ENCODE measurements around the gene PLEKHA5.
"Not testable (repeated sequence)": the region's sequence is repeated elsewhere in the genome, so short reads cannot be mapped to it uniquely, and the experiment has no call there.

PLEKHA5 gene, protein sequence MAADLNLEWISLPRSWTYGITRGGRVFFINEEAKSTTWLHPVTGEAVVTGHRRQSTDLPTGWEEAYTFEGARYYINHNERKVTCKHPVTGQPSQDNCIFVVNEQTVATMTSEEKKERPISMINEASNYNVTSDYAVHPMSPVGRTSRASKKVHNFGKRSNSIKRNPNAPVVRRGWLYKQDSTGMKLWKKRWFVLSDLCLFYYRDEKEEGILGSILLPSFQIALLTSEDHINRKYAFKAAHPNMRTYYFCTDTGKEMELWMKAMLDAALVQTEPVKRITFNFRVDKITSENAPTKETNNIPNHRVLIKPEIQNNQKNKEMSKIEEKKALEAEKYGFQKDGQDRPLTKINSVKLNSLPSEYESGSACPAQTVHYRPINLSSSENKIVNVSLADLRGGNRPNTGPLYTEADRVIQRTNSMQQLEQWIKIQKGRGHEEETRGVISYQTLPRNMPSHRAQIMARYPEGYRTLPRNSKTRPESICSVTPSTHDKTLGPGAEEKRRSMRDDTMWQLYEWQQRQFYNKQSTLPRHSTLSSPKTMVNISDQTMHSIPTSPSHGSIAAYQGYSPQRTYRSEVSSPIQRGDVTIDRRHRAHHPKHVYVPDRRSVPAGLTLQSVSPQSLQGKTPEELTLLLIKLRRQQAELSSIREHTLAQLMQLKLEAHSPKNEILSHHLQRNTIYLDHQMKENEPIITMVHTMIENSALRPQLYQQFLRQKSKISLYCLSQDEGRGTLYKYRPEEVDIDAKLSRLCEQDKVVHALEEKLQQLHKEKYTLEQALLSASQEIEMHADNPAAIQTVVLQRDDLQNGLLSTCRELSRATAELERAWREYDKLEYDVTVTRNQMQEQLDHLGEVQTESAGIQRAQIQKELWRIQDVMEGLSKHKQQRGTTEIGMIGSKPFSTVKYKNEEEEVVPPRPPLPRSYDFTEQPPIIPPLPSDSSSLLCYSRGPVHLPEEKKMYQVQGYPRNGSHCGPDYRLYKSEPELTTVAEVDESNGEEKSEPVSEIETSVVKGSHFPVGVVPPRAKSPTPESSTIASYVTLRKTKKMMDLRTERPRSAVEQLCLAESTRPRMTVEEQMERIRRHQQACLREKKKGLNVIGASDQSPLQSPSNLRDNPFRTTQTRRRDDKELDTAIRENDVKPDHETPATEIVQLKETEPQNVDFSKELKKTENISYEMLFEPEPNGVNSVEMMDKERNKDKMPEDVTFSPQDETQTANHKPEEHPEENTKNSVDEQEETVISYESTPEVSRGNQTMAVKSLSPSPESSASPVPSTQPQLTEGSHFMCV

GRCh38 chr12:19129486-19130223 lies at the start of gene PLEKHA5:
PLEKHA5 (plus strand) TSS chr12:19129733; CDS start chr12:19129800, 67 bp downstream.
- peak; percentile 87 for DNase-seq

GRCh38 chr12:19080918-19081317 lies 48.6 kb upstream of the PLEKHA5 start:
- no peak for DNase-seq

- no peak for DNase-seq
Observed at GRCh38 chr12:19082365-19082911, 47.1 kb upstream of the PLEKHA5 start.

DNA sequence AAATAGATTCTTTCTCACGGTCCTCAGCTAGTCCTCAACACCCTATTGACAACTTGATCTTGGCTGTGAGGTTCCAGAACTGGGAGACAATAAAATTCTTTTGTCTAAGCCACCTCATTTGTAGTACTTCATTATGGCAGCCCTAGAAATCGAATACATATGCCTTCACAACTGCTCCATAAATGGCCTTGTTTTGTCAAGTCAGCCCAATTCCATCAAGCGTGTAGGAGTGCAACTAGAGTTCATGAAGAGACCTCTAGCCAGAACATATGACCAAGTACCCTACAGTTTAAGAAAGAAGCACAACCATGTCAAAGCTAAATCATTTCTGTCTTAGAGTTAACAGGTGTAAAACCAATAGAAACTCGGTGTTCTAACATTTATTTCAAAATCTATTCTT lies 45.0 kb upstream of the PLEKHA5 start:
- DNase-seq: no peak

- DNase-seq: no peak
Observed at GRCh38 chr12:19085090-19085489, 44.4 kb upstream of the PLEKHA5 start.

- DNase-seq: no peak
Observed at GRCh38 chr12:19088606-19089005, 40.9 kb upstream of the PLEKHA5 start.

DNA sequence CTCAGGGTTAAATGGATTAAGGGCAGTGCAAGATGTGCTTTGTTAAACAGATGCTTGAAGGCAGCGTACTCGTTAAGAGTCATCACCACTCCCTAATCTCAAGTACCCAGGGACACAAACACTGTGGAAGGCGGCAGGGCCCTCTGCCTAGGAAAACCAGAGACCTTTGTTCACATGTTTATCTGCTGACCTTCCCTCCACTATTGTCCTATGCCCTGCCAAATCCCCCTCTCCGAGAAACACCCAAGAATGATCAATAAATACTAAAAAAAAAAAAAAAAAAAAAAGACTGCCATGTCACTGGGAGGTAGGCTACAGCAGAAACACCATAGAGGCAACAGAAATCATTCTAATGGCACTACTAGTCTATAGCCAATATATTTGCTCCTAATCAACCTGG lies 37.1 kb upstream of the PLEKHA5 start:
- DNase-seq: not testable (repeated sequence)

GRCh38 chr12:19093218-19093617 lies 36.3 kb upstream of the PLEKHA5 start:
- no peak for DNase-seq

DNA sequence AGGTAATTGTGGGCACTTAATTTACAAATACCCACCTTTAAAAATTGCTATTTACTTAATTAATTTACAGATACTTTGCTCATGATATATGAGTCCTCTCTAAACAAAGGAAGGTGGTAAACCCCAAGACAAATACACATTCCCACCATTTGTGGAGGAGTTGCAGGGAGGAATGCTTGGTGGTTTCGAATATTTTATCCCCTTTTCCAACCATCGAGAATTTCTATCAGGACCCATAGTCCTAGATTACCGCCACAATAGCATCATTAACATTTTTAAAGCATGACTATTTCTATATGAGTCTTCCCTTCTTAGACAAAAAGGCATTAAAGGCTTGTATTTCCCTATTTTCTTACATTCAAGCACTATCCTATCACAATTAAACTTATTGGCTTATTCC lies 34.2 kb upstream of the PLEKHA5 start:
- no peak for DNase-seq

DNA sequence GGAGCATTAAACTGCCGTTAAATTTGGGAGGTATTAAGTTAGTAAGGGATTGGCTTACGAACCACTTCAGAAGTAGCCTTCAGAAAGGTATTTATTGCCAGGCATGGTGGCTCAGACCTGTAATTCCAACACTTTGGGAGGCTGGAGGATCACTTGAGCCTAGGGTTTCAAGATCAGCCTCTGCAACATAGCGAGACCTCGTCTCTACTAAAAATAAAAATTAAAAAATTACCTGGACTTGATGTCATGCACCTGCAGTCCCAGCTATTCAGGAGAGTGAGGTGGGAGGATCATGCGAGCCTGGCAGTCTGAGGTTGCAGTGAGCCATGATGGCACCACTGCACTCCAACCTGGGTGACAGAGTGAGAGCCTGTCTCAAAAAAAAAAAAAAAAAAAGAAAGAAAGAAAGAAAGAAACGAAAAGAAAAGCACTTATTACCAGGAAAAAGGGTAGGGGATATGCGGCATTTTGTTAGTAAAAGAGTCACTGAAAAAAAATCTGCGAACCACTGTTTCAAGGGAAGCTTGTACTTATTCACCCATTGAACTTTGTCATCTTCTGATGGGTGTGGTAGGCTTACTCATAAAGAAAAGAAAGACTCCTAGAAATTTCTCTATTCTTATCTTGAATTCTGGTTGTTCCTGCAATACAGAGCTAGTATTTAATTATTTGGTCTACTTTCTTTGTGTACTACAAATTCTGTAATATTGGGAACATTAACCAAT lies 33.6 kb upstream of the PLEKHA5 start:
- no peak for DNase-seq

- no peak for DNase-seq
Observed at GRCh38 chr12:19105463-19105862, 24.1 kb upstream of the PLEKHA5 start.

GRCh38 chr12:19107750-19108149 lies 21.8 kb upstream of the PLEKHA5 start:
- DNase-seq: no peak

DNA sequence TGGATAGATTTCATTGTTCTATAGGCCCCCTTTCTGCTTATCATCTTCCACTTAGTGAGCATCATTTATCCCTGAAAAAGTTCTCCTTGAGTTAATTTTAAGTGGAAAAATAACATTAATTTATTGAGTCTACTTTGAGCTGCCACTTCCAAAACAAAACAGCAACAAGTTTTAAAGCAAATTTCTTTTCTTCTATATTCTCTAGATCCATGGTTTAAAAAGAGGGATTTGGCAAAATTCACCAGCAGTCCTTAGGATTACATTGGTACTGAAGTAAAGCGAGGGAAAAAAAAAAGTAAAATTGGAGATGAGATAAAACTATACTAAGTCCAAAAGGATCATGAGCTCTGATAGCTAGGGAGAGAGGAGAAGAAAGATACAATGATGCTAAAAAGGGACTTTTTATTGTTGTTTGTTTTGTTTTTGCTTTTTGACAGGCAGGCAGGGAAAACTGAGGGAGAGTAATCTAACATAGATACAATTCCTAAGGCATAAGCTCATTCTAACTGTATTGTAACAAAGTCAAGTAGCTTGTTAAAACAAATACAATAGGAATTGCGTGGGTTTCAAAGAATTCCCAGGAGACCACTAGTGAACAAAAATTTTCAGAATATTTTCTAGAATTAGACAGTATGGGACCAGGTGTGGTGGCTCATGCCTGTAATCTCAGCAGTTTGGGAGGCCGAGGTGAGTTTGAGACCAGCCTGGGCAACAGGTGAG lies 19.2 kb upstream of the PLEKHA5 start:
- no peak for DNase-seq

DNA sequence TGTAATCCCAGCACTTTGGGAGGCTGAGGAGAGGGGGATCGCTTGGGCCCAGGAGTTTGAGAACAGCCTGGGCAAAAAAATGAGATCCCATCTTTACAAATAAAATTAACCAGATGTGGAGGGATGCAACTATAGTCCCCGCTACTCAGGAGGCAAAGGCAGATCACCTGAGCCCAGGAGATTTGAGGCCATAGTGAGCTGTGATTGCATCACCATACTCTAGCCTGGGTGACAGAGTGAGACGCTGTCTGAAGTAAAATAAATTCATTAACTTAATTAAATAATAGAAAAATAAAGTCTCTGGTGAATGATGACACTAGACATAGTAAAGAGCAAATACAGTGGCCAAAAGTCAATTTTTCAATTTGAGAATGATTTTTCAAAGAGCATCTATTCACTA lies 16.1 kb upstream of the PLEKHA5 start:
- DNase-seq: no peak

DNA sequence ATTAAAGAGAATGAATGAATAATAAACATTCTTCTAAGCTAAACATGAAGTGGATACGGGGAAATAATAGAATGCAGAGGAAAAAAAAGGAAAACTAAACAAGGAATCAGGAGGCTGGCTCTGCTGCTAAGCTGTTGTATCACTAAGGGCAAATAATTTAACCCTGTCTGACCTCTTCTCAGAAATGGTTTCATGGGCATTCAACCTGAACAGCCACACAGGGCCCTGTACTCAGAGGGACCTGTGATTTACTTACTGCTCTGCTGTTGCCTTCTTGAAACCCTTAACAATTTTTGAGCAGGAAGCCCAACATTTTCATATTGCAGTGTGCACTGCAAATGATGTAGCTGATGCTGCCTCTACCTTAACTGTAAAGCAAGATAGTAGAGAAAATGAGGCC lies 14.2 kb upstream of the PLEKHA5 start:
- DNase-seq: no peak

- no peak for DNase-seq
Observed at GRCh38 chr12:19119440-19119839, 10.1 kb upstream of the PLEKHA5 start.

DNA sequence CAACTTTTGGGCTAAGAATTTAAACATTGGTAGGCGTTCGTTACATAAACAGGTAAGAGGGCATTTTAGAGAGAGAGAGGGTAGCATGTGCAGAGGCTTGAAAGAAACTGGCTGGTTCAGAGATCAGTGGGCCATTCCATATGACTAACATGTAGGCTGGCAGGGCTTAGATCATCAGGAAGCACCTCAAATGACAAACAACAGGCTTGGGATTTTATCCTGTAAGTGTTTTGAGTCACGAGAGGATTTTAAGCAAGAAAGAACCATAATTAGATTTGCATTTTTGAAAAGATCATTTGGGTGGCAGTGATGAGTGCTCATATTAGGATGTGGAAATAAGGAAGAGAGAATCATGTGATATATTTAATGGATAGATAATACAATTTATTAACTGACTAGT lies 8.7 kb upstream of the PLEKHA5 start:
- no peak for DNase-seq

DNA sequence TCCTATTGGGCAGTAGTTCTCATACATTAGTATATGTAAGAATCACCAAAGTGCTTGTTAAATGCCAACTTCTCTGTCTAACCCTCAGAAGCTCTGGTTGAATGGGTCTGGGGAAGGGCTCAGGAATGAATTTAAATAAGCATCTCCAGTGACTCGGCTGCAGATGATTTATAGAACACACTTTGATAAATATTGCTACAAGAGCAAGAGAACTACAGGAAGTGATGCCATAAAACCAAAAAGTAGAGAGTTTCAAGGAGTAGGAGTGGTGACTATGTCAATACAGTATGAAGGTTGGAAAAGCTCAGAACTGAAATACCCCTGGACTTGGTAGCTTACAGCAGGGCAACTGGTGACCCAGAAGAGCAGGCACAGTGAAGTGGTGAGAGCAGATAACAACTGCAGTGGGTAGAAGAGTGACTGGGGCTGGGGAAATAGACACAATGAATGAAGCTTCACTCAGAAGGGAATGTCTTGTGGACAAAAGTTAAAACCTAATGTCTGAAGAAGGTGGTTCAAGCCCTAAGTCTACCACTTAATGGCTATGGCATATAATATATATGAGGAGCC lies 8.0 kb upstream of the PLEKHA5 start:
- no peak for DNase-seq

- DNase-seq: no peak
Observed at GRCh38 chr12:19125325-19125724, 4.2 kb upstream of the PLEKHA5 start.

GRCh38 chr12:19127270-19127669 lies 2.3 kb upstream of the PLEKHA5 start:
- no peak for DNase-seq

Data from right forelimb (tissue), 1 donor.